Measurements from ENCODE around the gene B3GALT4.
A peak's percentile ranks its signal among the peaks of the same experiment; 100 is the strongest.

Gene B3GALT4

GRCh38 chr6:33286946-33287914 is 10.3 kb downstream of the B3GALT4 start:
- Histone ChIP-seq H3K9me3 (ENCODE audit: low read length) (no peaks in the 10 kb centered on the region), H2AFZ (ENCODE audit: low read length) (no peak overlapping the region), H3K27me3 (ENCODE audit: insufficient read depth, low read length) (no peaks in the 10 kb centered on the region), H3K4me1 (ENCODE audit: insufficient read depth, low read length, severe bottlenecking) (peaks cover 24% of the 10 kb centered on the region), H3F3A (ENCODE audit: insufficient read depth, low read length) (no peaks in the 10 kb centered on the region; the same call in 1 of the 2 replicates), H3K79me2 (ENCODE audit: insufficient read depth, low read length) (peaks cover 17% of the 10 kb centered on the region), H3K9ac (ENCODE audit: low read length) (no peak overlapping the region; the same call in 1 of the 2 replicates), H3K9me2 (ENCODE audit: low read depth, low read length) (no peaks in the 10 kb centered on the region), H4K20me1 (ENCODE audit: insufficient read depth, low read length) (no peaks in the 10 kb centered on the region), H3K4me2 (ENCODE audit: low read length) (no peak overlapping the region), H3K27ac (ENCODE audit: low read depth, low read length, poor library complexity, severe bottlenecking) (no peak overlapping the region), H3K36me3 (ENCODE audit: insufficient read depth, low read length) (peaks cover 63% of the 10 kb centered on the region), H3K4me3 (ENCODE audit: low read depth, low read length, poor library complexity, severe bottlenecking) (no peak overlapping the region)
- TF ChIP-seq EZH2 (IDR thresholded peaks at IDR 0.05; ENCODE audit: borderline replicate concordance, low read length) (no peak), CTCF (IDR thresholded peaks at IDR 0.05; ENCODE audit: low read length) (no peak)

GRCh38 chr6:33288141-33288920 is 11.4 kb downstream of the B3GALT4 start:
- Histone ChIP-seq H4K20me1 (ENCODE audit: insufficient read depth, low read length) (no peaks in the 10 kb centered on the region), H3F3A (ENCODE audit: insufficient read depth, low read length) (no peaks in the 10 kb centered on the region; the same call in 1 of the 2 replicates), H3K27me3 (ENCODE audit: insufficient read depth, low read length) (no peaks in the 10 kb centered on the region), H3K9ac (ENCODE audit: low read length) (peak overlapping the region; percentile 95), H3K4me3 (ENCODE audit: low read depth, low read length, poor library complexity, severe bottlenecking) (peak overlapping the region; percentile 98), H3K79me2 (ENCODE audit: insufficient read depth, low read length) (peaks cover 17% of the 10 kb centered on the region), H3K9me3 (ENCODE audit: low read length) (no peaks in the 10 kb centered on the region), H3K4me2 (ENCODE audit: low read length) (peak overlapping the region; percentile 89), H3K27ac (ENCODE audit: low read depth, low read length, poor library complexity, severe bottlenecking) (no peak overlapping the region), H3K36me3 (ENCODE audit: insufficient read depth, low read length) (peaks cover 64% of the 10 kb centered on the region), H2AFZ (ENCODE audit: low read length) (no peak overlapping the region), H3K9me2 (ENCODE audit: low read depth, low read length) (no peaks in the 10 kb centered on the region), H3K4me1 (ENCODE audit: insufficient read depth, low read length, severe bottlenecking) (peaks cover 24% of the 10 kb centered on the region)
- TF ChIP-seq CTCF (IDR thresholded peaks at IDR 0.05; ENCODE audit: low read length): no peak
- TF ChIP-seq EZH2 (IDR thresholded peaks at IDR 0.05; ENCODE audit: borderline replicate concordance, low read length): no peak

GRCh38 chr6:33288921-33289783 is 12.2 kb downstream of the B3GALT4 start, which contains the start of the genes PFDN6 and WDR46:
TSS of gene PFDN6 (plus strand) at chr6:33289601. CDS start at chr6:33289857, 256 bp downstream.
TSS of gene WDR46 (minus strand) at chr6:33289239. CDS start at chr6:33289170, 69 bp downstream.
- Histone ChIP-seq H3K36me3 (ENCODE audit: insufficient read depth, low read length) (peaks cover 56% of the 10 kb centered on the region), H2AFZ (ENCODE audit: low read length) (0 out of 2 replicates have a peak within 1 kb of the TSS, but pooled peaks have one; percentile 73), H3K4me3 (ENCODE audit: low read depth, low read length, poor library complexity, severe bottlenecking) (peak within 1 kb of the TSS; percentile 98), H3K27ac (ENCODE audit: low read depth, low read length, poor library complexity, severe bottlenecking) (peak within 1 kb of the TSS; percentile 34), H3K9me2 (ENCODE audit: low read depth, low read length) (no peaks in the 10 kb centered on the region), H3K4me1 (ENCODE audit: insufficient read depth, low read length, severe bottlenecking) (peaks cover 24% of the 10 kb centered on the region), H3F3A (ENCODE audit: insufficient read depth, low read length) (no peaks in the 10 kb centered on the region; the same call in 1 of the 2 replicates), H3K27me3 (ENCODE audit: insufficient read depth, low read length) (no peaks in the 10 kb centered on the region), H3K9me3 (ENCODE audit: low read length) (no peaks in the 10 kb centered on the region), H3K79me2 (ENCODE audit: insufficient read depth, low read length) (peaks cover 17% of the 10 kb centered on the region), H4K20me1 (ENCODE audit: insufficient read depth, low read length) (no peaks in the 10 kb centered on the region), H3K9ac (ENCODE audit: low read length) (peak within 1 kb of the TSS; percentile 95), H3K4me2 (ENCODE audit: low read length) (peak within 1 kb of the TSS; percentile 89)
- TF ChIP-seq CTCF (IDR thresholded peaks at IDR 0.05; ENCODE audit: low read length) (no peak), EZH2 (IDR thresholded peaks at IDR 0.05; ENCODE audit: borderline replicate concordance, low read length) (no peak)
